ENCODE measurements around the gene THUMPD2. TPM values are rescaled to one million over a fixed set of nuclear protein-coding genes. Genes with fewer than 3 reads are reported as not detected.

The THUMPD2 gene
- total RNA-seq, 4 donors from 2014 or later = 9.7 to 27.4 (median 14.5) TPM

DNA sequence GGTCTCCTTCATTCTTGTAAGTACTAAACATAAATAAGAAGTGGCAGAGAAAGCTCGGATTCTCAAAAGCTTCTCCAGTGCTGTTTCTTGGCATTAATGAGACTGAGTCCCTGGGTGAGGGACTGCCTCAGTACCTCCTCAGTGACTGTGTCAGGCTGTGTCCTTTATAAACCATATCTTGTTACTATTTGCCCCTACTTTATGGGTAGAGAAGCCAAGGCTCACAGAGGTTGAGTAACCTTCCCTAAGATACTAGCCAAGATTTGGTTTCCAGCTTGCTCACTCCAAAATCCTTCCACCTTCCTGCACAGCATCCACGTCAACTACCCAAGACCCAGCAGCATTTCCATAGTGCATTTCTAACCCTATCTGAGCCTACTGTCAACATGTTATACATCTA is 55.6 kb downstream of the THUMPD2 start:
- Histone ChIP-seq H3K27me3 (no peaks in the 10 kb centered on the region), H3K4me1 (no peaks in the 10 kb centered on the region), H3K27ac (no peak overlapping the region), H3K36me3 (no peaks in the 10 kb centered on the region), H3K9me3 (no peaks in the 10 kb centered on the region), H3K4me3 (no peak overlapping the region)
- TF ChIP-seq EP300 (IDR thresholded peaks at IDR 0.05) (no peak), POLR2AphosphoS5 (IDR thresholded peaks at IDR 0.05) (no peak), POLR2A (IDR thresholded peaks at IDR 0.05) (no peak)
- TF ChIP-seq, protein P1, sequence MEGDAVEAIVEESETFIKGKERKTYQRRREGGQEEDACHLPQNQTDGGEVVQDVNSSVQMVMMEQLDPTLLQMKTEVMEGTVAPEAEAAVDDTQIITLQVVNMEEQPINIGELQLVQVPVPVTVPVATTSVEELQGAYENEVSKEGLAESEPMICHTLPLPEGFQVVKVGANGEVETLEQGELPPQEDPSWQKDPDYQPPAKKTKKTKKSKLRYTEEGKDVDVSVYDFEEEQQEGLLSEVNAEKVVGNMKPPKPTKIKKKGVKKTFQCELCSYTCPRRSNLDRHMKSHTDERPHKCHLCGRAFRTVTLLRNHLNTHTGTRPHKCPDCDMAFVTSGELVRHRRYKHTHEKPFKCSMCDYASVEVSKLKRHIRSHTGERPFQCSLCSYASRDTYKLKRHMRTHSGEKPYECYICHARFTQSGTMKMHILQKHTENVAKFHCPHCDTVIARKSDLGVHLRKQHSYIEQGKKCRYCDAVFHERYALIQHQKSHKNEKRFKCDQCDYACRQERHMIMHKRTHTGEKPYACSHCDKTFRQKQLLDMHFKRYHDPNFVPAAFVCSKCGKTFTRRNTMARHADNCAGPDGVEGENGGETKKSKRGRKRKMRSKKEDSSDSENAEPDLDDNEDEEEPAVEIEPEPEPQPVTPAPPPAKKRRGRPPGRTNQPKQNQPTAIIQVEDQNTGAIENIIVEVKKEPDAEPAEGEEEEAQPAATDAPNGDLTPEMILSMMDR (IDR thresholded peaks at IDR 0.05) = no peak
- DNase-seq (ENCODE audit: low spot score in 2 of 2) = no peak
- WGBS = 82% methylated on average over 2 of the region's 2 CpGs

DNA sequence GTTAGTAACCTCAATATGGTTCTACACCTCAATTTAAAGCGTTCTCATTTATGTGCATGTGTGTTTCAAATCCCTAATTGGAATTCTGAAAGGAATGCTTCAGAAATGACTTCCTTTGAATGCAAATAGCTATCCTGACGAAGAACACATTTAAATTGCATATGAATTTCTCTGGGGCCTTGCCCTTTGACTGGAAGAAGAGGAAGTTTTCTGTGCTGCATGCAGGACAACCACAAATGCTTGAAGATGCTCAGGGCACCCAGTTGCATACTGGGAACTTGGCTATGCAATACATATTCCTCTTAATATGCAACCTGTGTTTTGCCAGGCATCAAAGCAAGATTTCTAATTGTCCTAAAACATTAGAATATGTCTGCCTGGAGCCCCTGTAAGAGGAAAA is 58.1 kb downstream of the THUMPD2 start:
- DNase-seq (ENCODE audit: low spot score in 2 of 2) = no peak
- H3K27me3 ChIP-seq = no peaks in the 10 kb centered on the region
- no peaks in the 10 kb centered on the region for H3K9me3 ChIP-seq
- H3K27ac ChIP-seq = no peak overlapping the region
- H3K4me3 ChIP-seq = no peak overlapping the region
- no peaks in the 10 kb centered on the region for H3K4me1 ChIP-seq
- TF ChIP-seq, protein P1 (IDR thresholded peaks at IDR 0.05) = no peak
- TF ChIP-seq EP300 (IDR thresholded peaks at IDR 0.05) = no peak
- TF ChIP-seq POLR2AphosphoS5 (IDR thresholded peaks at IDR 0.05) = no peak
- no peak for TF ChIP-seq POLR2A (IDR thresholded peaks at IDR 0.05)
- 83% methylated on average over 2 of the region's 2 CpGs for WGBS
- H3K36me3 ChIP-seq = no peaks in the 10 kb centered on the region

DNA sequence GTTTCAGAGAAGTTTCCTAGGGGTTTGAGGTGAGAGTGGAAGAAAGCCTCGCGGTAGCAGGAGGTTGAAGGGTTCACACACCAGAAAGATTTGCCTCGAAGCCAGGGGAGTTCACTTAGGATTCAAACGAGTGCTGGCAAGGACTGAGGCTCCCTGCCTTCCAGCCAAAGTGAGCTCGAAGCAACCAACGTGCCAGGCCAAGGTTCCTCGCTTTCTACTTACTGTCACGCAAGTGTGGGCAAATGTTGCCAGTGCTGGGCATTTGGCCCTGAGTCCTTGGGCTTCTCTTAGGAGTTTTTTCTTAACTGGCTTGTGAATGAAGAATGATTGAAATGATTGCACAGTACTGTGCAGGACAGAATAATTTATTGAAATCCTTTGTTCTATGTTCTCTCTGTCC is 59.7 kb downstream of the THUMPD2 start:
- Histone ChIP-seq H3K27me3 (no peaks in the 10 kb centered on the region), H3K36me3 (no peaks in the 10 kb centered on the region), H3K4me3 (no peak overlapping the region), H3K4me1 (no peaks in the 10 kb centered on the region), H3K9me3 (no peaks in the 10 kb centered on the region), H3K27ac (no peak overlapping the region)
- DNase-seq (ENCODE audit: low spot score in 2 of 2) = no peak
- TF ChIP-seq POLR2AphosphoS5 (IDR thresholded peaks at IDR 0.05) (no peak), EP300 (IDR thresholded peaks at IDR 0.05) (no peak), POLR2A (IDR thresholded peaks at IDR 0.05) (no peak)
- TF ChIP-seq, protein P1 (IDR thresholded peaks at IDR 0.05) = no peak
- WGBS = 43% methylated on average over 8 of the region's 8 CpGs

DNA sequence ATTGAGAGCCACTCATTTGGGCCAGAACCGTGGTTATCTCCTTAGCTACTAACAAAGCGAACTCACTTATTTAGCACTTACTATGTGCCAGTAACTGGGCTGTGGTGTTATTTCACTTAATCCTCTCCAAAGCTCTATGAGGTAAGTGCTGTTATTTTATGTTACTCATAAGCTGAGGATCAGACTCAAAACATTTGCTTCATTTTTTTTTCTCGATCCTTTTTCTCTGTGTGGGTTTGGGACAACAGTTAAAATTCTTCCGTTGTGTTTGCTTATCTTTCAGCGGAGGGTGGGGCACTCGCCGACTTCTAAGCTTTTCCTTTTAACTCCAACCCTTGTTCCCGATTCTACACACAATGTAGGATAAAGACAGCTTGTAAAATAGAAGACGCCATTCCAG is 60.6 kb downstream of the THUMPD2 start:
- no peaks in the 10 kb centered on the region for H3K27me3 ChIP-seq
- H3K36me3 ChIP-seq = no peaks in the 10 kb centered on the region
- no peaks in the 10 kb centered on the region for H3K9me3 ChIP-seq
- H3K27ac ChIP-seq = no peak overlapping the region
- H3K4me1 ChIP-seq = no peaks in the 10 kb centered on the region
- WGBS = 80% methylated on average over 9 of the region's 9 CpGs
- no peak for TF ChIP-seq EP300 (IDR thresholded peaks at IDR 0.05)
- TF ChIP-seq, protein P1 (IDR thresholded peaks at IDR 0.05) = no peak
- no peak for TF ChIP-seq POLR2A (IDR thresholded peaks at IDR 0.05)
- no peak for TF ChIP-seq POLR2AphosphoS5 (IDR thresholded peaks at IDR 0.05)
- H3K4me3 ChIP-seq = no peak overlapping the region
- no peak for DNase-seq (ENCODE audit: low spot score in 2 of 2)

DNA sequence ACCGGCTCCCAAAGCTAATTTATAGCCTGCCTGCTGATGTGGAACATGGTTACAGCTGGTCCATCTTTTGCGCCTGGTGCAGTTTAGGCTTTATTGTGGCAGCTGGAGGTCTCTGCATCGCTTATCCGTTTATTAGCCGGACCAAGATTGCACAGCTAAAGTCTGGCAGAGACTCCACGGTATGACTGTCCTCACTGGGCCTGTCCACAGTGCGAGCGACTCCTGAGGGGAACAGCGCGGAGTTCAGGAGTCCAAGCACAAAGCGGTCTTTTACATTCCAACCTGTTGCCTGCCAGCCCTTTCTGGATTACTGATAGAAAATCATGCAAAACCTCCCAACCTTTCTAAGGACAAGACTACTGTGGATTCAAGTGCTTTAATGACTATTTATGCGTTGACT is 62.0 kb downstream of the THUMPD2 start:
- Histone ChIP-seq H3K36me3 (no peaks in the 10 kb centered on the region), H3K27ac (no peak overlapping the region), H3K27me3 (no peaks in the 10 kb centered on the region), H3K4me3 (no peak overlapping the region), H3K4me1 (no peaks in the 10 kb centered on the region), H3K9me3 (no peaks in the 10 kb centered on the region)
- DNase-seq (ENCODE audit: low spot score in 2 of 2) = no peak
- WGBS = 88% methylated on average over 12 of the region's 12 CpGs
- no peak for TF ChIP-seq EP300 (IDR thresholded peaks at IDR 0.05)

DNA sequence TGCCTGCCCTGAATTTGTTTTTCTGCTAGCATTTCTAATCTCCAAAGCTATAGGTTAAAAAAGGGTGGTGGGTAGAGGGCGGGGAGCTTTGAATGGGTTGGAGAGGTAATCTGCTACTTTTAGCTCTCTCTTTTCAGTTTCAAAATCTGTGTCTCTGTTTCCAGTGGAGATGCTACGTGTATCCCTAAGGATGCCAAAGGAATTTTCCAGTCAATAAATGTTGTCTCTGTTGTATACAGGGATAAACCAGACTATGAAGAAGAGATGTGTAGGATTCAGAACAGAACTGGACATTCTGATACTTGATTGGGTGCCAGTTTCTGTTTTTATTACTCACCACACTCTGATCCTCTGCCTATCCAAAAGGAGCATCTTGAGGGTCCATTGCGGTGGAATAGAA is 63.2 kb downstream of the THUMPD2 start:
- H3K9me3 ChIP-seq = no peaks in the 10 kb centered on the region
- no peak overlapping the region for H3K4me3 ChIP-seq
- WGBS = 77% methylated on average over 3 of the region's 3 CpGs
- H3K27ac ChIP-seq = no peak overlapping the region
- H3K27me3 ChIP-seq = no peaks in the 10 kb centered on the region
- no peak for DNase-seq (ENCODE audit: low spot score in 2 of 2)
- TF ChIP-seq POLR2AphosphoS5 (IDR thresholded peaks at IDR 0.05) = no peak
- TF ChIP-seq EP300 (IDR thresholded peaks at IDR 0.05) = no peak
- TF ChIP-seq POLR2A (IDR thresholded peaks at IDR 0.05) = no peak
- TF ChIP-seq, protein P1 (IDR thresholded peaks at IDR 0.05) = no peak
- no peaks in the 10 kb centered on the region for H3K4me1 ChIP-seq
- no peaks in the 10 kb centered on the region for H3K36me3 ChIP-seq

Measured in suprapubic skin (tissue), 4 donors.